HCT116 (cell line): ENCODE results near the gene KNSTRN. TPM values are rescaled to one million over a fixed set of nuclear protein-coding genes. Genes with fewer than 3 reads are reported as not detected.

Experiments used
- ATAC-seq: fragments of 200-7000 bp; cut with Tn5 transposase; 2 replicates; pipeline ENCODE4 v1.9.1; 2020; ENCODE audit warnings: mild to moderate bottlenecking, moderate library complexity
- BruUV-seq: library from RNA; stranded (reverse); fragments of 400-500 nt; replicated peaks from 2 replicates; lab custom pipeline; 2021; lab: Mats Ljungman, UMichigan
- CTCF ChIA-PET: fragments of 300-600 bp; sonication (Branson Sonifier 250); formaldehyde crosslinking; loops from one replicate; lab custom pipeline; 2021; ENCODE audit warnings: antibody characterized with exemption; lab: Charles Lee
- POLR2A ChIA-PET: fragments of 300-600, 350-600 bp; sonication (Branson Sonifier 250); formaldehyde crosslinking; loops from one replicate; lab custom pipeline; 2021; ENCODE audit warnings: antibody characterized with exemption; lab: Charles Lee
- RAD21 ChIA-PET, 2 experiments: fragments of 300-600 bp; sonication (Branson Sonifier 250); formaldehyde crosslinking; loops; one replicate each; lab custom pipeline; 2023; ENCODE audit warnings: low total read pairs in 2 of 2; ENCODE audit not compliant: uncharacterized antibody in 2 of 2, unreplicated experiment in 2 of 2, low non-redundant PET in 1 of 2; lab: Charles Lee
- DNase-seq: peaks from one replicate; pipeline ENCODE4 v3.0.0-alpha.2; 2010; ENCODE audit warnings: low read depth, low spot score
- H2AFZ ChIP-seq: fragments of 200-600 bp; shearing (Covaris generic), sonication (generic); 2 replicates; pipeline ENCODE4 v1.6.1; 2017; ENCODE audit warnings: low read depth, mixed run types, mixed read lengths, antibody characterized with exemption, low read length; ENCODE audit not compliant: poor library complexity, severe bottlenecking
- H3K27ac ChIP-seq: 2 replicates; pipeline ENCODE4 v1.5.1; 2012; ENCODE audit warnings: low read depth, low read length
- H3K27me3 ChIP-seq: fragments of 200-600 bp; sonication (generic); 2 replicates; pipeline ENCODE4 v1.6.1; 2016; ENCODE audit warnings: mixed run types, low read length, mixed read lengths; ENCODE audit not compliant: insufficient read depth
- H3K36me3 ChIP-seq, 2 experiments: fragments of 200-500 bp in 1 of 2; fragments of 200-600 bp in 1 of 2; sonication (Bioruptor generic) in 1 of 2; sonication (generic) in 1 of 2; 2 replicates each; pipeline versions ENCODE4 v1.5.1 to v1.6.1; 2014 to 2016; ENCODE audit warnings: low read length in 2 of 2, inconsistent platforms in 1 of 2, mixed read lengths in 1 of 2, mixed run types in 1 of 2; ENCODE audit not compliant: insufficient read depth in 2 of 2, control insufficient read depth in 1 of 2
- H3K4me1 ChIP-seq, 2 experiments: fragments of 200-600 bp in 1 of 2; sonication (generic) in 1 of 2; 2 replicates each; pipeline versions ENCODE4 v1.5.1 to v1.6.1; 2012 to 2017; ENCODE audit warnings: low read length in 2 of 2, inconsistent platforms in 1 of 2, mild to moderate bottlenecking in 1 of 2, mixed read lengths in 1 of 2, mixed run types in 1 of 2, moderate library complexity in 1 of 2; ENCODE audit not compliant: insufficient read depth in 2 of 2, control insufficient read depth in 1 of 2
- H3K4me2 ChIP-seq: fragments of 200-600 bp; sonication (generic); 2 replicates; pipeline ENCODE4 v1.6.1; 2017; ENCODE audit warnings: mixed run types, low read length, mixed read lengths
- H3K4me3 ChIP-seq, 2 experiments: fragments of 200-600 bp in 1 of 2; sonication (generic) in 1 of 2; replicated peaks in 1 of 2; 2 replicates each; pipeline ENCODE4 v1.5.1; 2011 to 2016; ENCODE audit warnings: low read length in 2 of 2, control low read depth in 1 of 2, low read depth in 1 of 2, mild to moderate bottlenecking in 1 of 2, mixed read lengths in 1 of 2, mixed run types in 1 of 2
- H3K79me2 ChIP-seq: fragments of 200-600 bp; sonication (generic); 2 replicates; pipeline ENCODE4 v1.6.1; 2017; ENCODE audit warnings: mild to moderate bottlenecking, mixed run types, low read length, moderate library complexity, mixed read lengths; ENCODE audit not compliant: insufficient read depth
- H3K9ac ChIP-seq: fragments of 200-600 bp; sonication (generic); 2 replicates; pipeline ENCODE4 v1.6.1; 2016; ENCODE audit warnings: low read length, mixed read lengths
- H3K9me2 ChIP-seq: fragments of 200-600 bp; sonication (generic), shearing (Covaris generic); 2 replicates; pipeline ENCODE4 v1.6.1; 2017; ENCODE audit warnings: mixed run types, mild to moderate bottlenecking, moderate library complexity; ENCODE audit not compliant: insufficient read depth
- H3K9me3 ChIP-seq, 2 experiments: fragments of 200-500 bp in 1 of 2; fragments of 200-600 bp in 1 of 2; sonication (Bioruptor generic) in 1 of 2; sonication (generic) in 1 of 2; 2 replicates each; pipeline ENCODE4 v1.6.1; 2014 to 2017; ENCODE audit warnings: low read length in 2 of 2, mixed read lengths in 2 of 2, inconsistent platforms in 1 of 2, low read depth in 1 of 2, mild to moderate bottlenecking in 1 of 2, mixed run types in 1 of 2, moderate library complexity in 1 of 2; ENCODE audit not compliant: control insufficient read depth in 1 of 2, insufficient read depth in 1 of 2
- H4K20me1 ChIP-seq: fragments of 200-600 bp; sonication (generic), shearing (Covaris generic); 2 replicates; pipeline ENCODE4 v1.6.1; 2017; ENCODE audit warnings: mixed run types, mild to moderate bottlenecking, moderate library complexity; ENCODE audit not compliant: insufficient read depth
- CBX3 ChIP-seq: IDR thresholded peaks from 2 replicates; pipeline ENCODE4 v1.6.1; 2012; ENCODE audit warnings: low read depth
- CEBPB ChIP-seq: IDR thresholded peaks from 2 replicates; pipeline ENCODE4 v1.6.1; 2012; ENCODE audit warnings: low read depth
- EGR1 ChIP-seq: IDR thresholded peaks from 2 replicates; pipeline ENCODE4 v1.6.1; 2012; ENCODE audit warnings: low read depth
- ELF1 ChIP-seq: IDR thresholded peaks from 2 replicates; pipeline ENCODE4 v1.6.1; 2012; ENCODE audit warnings: low read depth, borderline replicate concordance
- FOSL1 ChIP-seq: IDR thresholded peaks from 2 replicates; pipeline ENCODE4 v1.6.1; 2012; ENCODE audit warnings: low read depth
- JUND ChIP-seq: IDR thresholded peaks from 2 replicates; pipeline ENCODE4 v1.6.1; 2012
- POLR2A ChIP-seq: IDR thresholded peaks from 2 replicates; pipeline ENCODE4 v1.7.0; 2011; ENCODE audit warnings: borderline replicate concordance; ENCODE audit not compliant: insufficient read depth, insufficient read length; ENCODE audit errors: extremely low read depth
- RAD21 ChIP-seq: IDR thresholded peaks from 2 replicates; pipeline ENCODE4 v1.6.1; 2012; ENCODE audit warnings: low read depth, mild to moderate bottlenecking
- REST ChIP-seq: IDR thresholded peaks from 2 replicates; pipeline ENCODE4 v1.6.1; 2012; ENCODE audit warnings: low read depth
- SP1 ChIP-seq: IDR thresholded peaks from 2 replicates; pipeline ENCODE4 v1.6.1; 2012; ENCODE audit warnings: low read depth
- TCF7L2 ChIP-seq: IDR thresholded peaks from 2 replicates; pipeline ENCODE4 v1.7.0; 2011; ENCODE audit warnings: borderline replicate concordance, inconsistent platforms; ENCODE audit not compliant: insufficient read depth, insufficient read length; ENCODE audit errors: extremely low read depth
- YY1 ChIP-seq: IDR thresholded peaks from 2 replicates; pipeline ENCODE4 v1.6.1; 2011; ENCODE audit warnings: low read length, low read depth, moderate library complexity, mild to moderate bottlenecking; ENCODE audit not compliant: insufficient replicate concordance; ENCODE audit errors: extremely low read depth
- ZNF274 ChIP-seq: fragments of 200-500 bp; sonication (Bioruptor generic); IDR thresholded peaks from 2 replicates; pipeline ENCODE4 v1.6.1; 2014; ENCODE audit warnings: mild to moderate bottlenecking, low read depth, low read length, inconsistent platforms
- intact Hi-C: fragments of 100-400 bp; cut with micrococcal nuclease; formaldehyde crosslinking; loops from 2 replicates; pipeline ENCODE4 v1.10.0; 2022
- total RNA-seq: library from RNA; stranded (reverse); gene quantifications from one replicate; pipeline ENCODE4 v1.2.1, GENCODE V29; 2021; ENCODE audit not compliant: unreplicated experiment
- TF ChIP-seq, protein P1 (sequence below): IDR thresholded peaks from 2 replicates; pipeline ENCODE4 v1.6.1; 2012

The KNSTRN gene
- total RNA-seq, 1 experiment from 2014 or later = 84.1 TPM

DNA sequence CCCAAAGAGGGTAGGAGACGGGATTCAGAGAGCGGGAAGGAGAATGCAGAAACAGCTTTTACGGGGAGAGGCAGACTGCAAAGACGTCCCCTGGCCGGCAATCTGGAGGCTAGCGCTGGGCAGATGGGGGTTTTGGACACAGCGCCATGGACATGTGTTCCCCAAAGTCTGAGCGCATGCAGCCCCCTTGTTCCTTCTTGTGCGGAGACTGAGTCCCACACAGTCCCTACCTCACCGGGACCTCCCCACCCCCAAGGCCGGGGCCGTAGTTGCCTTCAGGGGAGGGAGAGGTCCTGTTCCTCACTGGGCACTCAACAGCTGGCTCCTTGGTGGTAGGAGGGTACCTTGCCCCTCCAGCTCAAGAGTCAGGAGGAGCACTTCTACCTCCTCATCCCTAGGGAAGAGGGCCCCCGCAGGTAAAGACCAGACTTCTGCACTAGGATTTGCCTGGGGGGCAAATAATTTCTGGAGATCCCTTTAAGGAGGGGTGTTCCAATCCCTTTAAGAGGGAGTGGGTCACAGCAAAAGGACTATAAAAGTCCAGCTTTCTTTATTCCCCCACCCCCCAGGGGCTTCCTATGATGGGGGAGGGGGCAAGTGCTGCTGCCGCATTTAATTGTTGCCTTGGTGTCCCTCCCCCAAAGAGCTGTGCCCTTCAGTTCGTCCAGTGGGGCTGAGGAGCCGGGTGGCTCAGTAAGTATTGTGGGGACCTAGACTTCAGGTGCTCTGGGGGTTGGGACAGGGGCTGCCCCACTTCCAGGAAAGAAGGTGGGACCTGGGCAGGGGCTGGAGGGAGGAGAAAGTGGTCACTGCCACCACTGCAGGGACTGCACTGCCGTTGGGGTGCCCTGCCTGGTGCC, 54.6 kb downstream of the KNSTRN start:
- H3K9me2 ChIP-seq = no peaks in the 10 kb centered on the region
- H3K79me2 ChIP-seq = peaks cover 5% of the 10 kb centered on the region; the same call in 1 of the 2 replicates
- CTCF ChIA-PET = no interaction called here
- intact Hi-C loops = no loop called here
- BruUV-seq = no TSS peak
- H2AFZ ChIP-seq = no peak overlapping the region
- DNase-seq = no peak
- H3K36me3 ChIP-seq = no peaks in the 10 kb centered on the region
- TF ChIP-seq FOSL1 = no peak
- TF ChIP-seq RAD21 = no peak
- TF ChIP-seq, all 23 proteins: peak for 0
- Histone ChIP-seq H4K20me1 (no peaks in the 10 kb centered on the region), H3K4me3 (no peak overlapping the region), H3K9me3 (no peaks in the 10 kb centered on the region), H3K4me2 (no peak overlapping the region), H3K27me3 (no peaks in the 10 kb centered on the region), H3K27ac (no peak overlapping the region), H3K4me1 (peaks cover 7 to 19% of the 10 kb centered on the region in 2 experiments; a peak in 3 of 4 replicates), H3K9ac (no peak overlapping the region)
- ChIA-PET RAD21 (no interaction called here), POLR2A (no interaction called here)
- no peak for ATAC-seq

- Histone ChIP-seq H4K20me1 (no peaks in the 10 kb centered on the region), H3K27ac (no peak overlapping the region), H3K9me2 (no peaks in the 10 kb centered on the region), H3K36me3 (no peaks in the 10 kb centered on the region), H2AFZ (no peak overlapping the region), H3K4me1 (peaks cover 10 to 26% of the 10 kb centered on the region in 2 experiments; a peak in 3 of 4 replicates), H3K4me3 (no peak overlapping the region), H3K27me3 (no peaks in the 10 kb centered on the region), H3K9me3 (no peaks in the 10 kb centered on the region), H3K9ac (no peak overlapping the region), H3K4me2 (no peak overlapping the region), H3K79me2 (peaks cover 14% of the 10 kb centered on the region)
- intact Hi-C loops = no loop called here
- TF ChIP-seq EGR1 (no peak), SP1 (no peak), CEBPB (no peak), JUND (no peak), CBX3 (no peak), REST (no peak), POLR2A (no peak), TCF7L2 (no peak), ZNF274 (no peak), ELF1 (no peak), YY1 (no peak)
- TF ChIP-seq, protein P1, sequence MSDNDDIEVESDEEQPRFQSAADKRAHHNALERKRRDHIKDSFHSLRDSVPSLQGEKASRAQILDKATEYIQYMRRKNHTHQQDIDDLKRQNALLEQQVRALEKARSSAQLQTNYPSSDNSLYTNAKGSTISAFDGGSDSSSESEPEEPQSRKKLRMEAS = no peak
- ATAC-seq (no peak), DNase-seq (no peak)
- ChIA-PET CTCF (interaction anchor here (1.6 kb wide), 1 partner anchor 128 kb away, joined by 3 read pairs; no protein-coding TSS in a partner anchor), RAD21 (no interaction called here), POLR2A (no interaction called here)
- no TSS peak for BruUV-seq
Observed at GRCh38 chr15:40437752-40438687, 55.5 kb downstream of the KNSTRN start.
